PFSK-1 (cell line): Measurements from ENCODE around the gene PGAP3.

Source experiments
- FOXP2 ChIP-seq: optimal IDR thresholded peaks from 2 replicates; pipeline ENCODE3; 2011; ENCODE audit warnings: borderline replicate concordance, control low read depth, inconsistent platforms; ENCODE audit not compliant: insufficient read depth; ENCODE audit errors: extremely low read length, extremely low read depth
- POLR2AphosphoS5 ChIP-seq: IDR thresholded peaks from 2 replicates; pipeline ENCODE4 v1.6.1; 2012; ENCODE audit warnings: low read depth, mild to moderate bottlenecking, control low read depth, low read length, moderate library complexity
- REST ChIP-seq, 2 experiments: IDR thresholded peaks; 2 replicates each; pipeline versions ENCODE4 v1.6.1 to v1.8.0; 2011 to 2012; ENCODE audit warnings: low read depth in 2 of 2, low read length in 2 of 2, control low read depth in 1 of 2, inconsistent platforms in 1 of 2, mild to moderate bottlenecking in 1 of 2, moderate library complexity in 1 of 2; ENCODE audit not compliant: insufficient read depth in 1 of 2
- SIN3A ChIP-seq: IDR thresholded peaks from 2 replicates; pipeline ENCODE4 v1.6.1; 2012; ENCODE audit warnings: mild to moderate bottlenecking, low read length, moderate library complexity, borderline replicate concordance; ENCODE audit not compliant: insufficient read depth
- TAF1 ChIP-seq: IDR thresholded peaks from 2 replicates; pipeline ENCODE4 v1.6.1; 2012; ENCODE audit warnings: low read length, control low read depth, borderline replicate concordance; ENCODE audit not compliant: insufficient read depth

PGAP3 gene

GRCh38 chr17:39730095-39730921 lies 42.5 kb upstream of the PGAP3 start, which contains the start of gene MIEN1:
MIEN1 (minus strand) TSS chr17:39730532; CDS start chr17:39730495, 37 bp downstream.
- TF ChIP-seq TAF1 = no peak
- TF ChIP-seq POLR2AphosphoS5 = peak; percentile 77
- TF ChIP-seq FOXP2 = peak; percentile 81

DNA sequence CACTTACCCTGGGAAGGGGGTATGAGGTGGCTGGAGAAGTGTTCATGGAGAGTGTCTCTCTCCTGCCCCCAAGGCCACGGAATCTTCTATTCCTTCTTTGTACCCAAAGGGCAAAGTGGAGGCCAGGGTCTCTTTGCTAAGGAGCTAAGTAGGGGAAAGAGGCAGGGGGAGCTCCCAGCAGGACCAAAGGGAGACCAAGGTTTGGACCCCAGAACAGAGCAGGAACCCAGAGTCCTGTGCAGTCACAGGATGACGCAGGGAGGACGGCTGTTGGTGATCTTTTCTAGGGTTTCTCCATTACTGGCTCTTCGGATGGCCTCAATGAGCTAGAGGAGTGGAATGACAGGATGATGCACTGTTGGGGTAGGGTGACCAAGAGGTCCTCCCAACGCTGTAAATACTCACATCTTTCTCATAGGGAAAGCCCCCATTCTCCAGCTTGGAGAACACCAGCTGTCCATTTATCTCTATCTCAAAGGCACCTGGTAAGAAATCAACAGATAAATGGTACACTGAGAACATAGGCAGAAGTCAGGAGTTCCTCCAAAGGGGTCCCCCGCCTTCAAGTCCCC lies 41.5 kb upstream of the PGAP3 start:
- TF ChIP-seq SIN3A = no peak

- TF ChIP-seq FOXP2 (no peak), REST (IDR thresholded peaks at IDR 0.05; ENCODE audit: insufficient read depth in 1 of 2, low read depth in 2 of 2, low read length in 2 of 2) (no peak), SIN3A (no peak), POLR2AphosphoS5 (no peak), TAF1 (no peak)
These were observed 39.7 kb upstream of the PGAP3 start for GRCh38 chr17:39727556-39727955.

DNA sequence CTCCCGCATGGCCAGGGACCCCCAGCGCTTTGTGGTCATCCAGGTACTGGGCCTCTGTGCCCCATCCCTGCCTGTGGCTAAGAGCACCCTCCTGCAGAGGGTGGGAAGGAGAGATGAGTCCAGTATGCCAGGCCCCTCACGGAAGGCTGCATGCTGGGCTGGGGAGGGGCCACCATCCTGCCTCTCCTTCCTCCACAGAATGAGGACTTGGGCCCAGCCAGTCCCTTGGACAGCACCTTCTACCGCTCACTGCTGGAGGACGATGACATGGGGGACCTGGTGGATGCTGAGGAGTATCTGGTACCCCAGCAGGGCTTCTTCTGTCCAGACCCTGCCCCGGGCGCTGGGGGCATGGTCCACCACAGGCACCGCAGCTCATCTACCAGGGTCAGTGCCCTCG lies 38.8 kb upstream of the PGAP3 start:
- TF ChIP-seq POLR2AphosphoS5 = 0 out of 2 replicates have a peak, but pooled peaks have one; percentile 25
- no peak for TF ChIP-seq TAF1

- TF ChIP-seq FOXP2 = no peak
- no peak for TF ChIP-seq POLR2AphosphoS5
- no peak for TF ChIP-seq TAF1
- TF ChIP-seq SIN3A = no peak
- no peak for TF ChIP-seq REST (IDR thresholded peaks at IDR 0.05; ENCODE audit: insufficient read depth in 1 of 2, low read depth in 2 of 2, low read length in 2 of 2)
These were observed 36.9 kb upstream of the PGAP3 start for GRCh38 chr17:39724731-39725130.

DNA sequence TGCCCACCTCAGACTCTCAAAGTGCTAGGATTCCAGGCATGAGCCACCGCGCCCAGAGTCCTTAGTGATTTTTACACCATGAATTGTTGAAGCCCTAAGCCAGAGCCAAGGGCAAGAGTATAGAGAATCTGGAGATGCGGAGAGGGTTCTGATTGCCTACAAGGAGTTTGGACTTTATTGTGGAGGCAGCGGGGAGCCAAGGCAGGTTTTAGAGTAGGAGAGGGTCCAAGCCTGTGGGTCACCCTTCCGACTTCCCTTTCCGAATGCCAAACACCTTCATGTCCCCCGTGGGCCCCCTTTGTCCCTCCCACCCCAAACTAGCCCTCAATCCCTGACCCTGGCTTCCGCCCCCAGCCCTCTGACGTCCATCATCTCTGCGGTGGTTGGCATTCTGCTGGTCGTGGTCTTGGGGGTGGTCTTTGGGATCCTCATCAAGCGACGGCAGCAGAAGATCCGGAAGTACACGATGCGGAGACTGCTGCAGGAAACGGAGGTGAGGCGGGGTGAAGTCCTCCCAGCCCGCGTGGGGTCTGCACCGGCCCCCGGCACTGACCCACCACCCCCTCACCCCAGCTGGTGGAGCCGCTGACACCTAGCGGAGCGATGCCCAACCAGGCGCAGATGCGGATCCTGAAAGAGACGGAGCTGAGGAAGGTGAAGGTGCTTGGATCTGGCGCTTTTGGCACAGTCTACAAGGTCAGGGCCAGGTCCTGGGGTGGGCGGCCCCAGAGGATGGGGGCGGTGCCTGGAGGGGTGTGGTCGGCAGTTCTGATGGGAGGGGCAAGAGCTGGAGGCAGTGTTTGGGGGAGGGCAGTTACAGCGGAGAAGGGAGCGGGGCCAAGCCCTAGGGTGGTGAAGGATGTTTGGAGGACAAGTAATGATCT lies 35.4 kb upstream of the PGAP3 start:
- TF ChIP-seq TAF1 (no peak), SIN3A (no peak), REST (IDR thresholded peaks at IDR 0.05; ENCODE audit: insufficient read depth in 1 of 2, low read depth in 2 of 2, low read length in 2 of 2) (no peak), POLR2AphosphoS5 (no peak), FOXP2 (no peak)
